ENCODE data around the gene TUBB2B. TPM values are rescaled to one million over a fixed set of nuclear protein-coding genes. Genes with fewer than 3 reads are reported as not detected.

Gene TUBB2B
- total RNA-seq, 4 donors from 2014 or later = 1.0 to 3.4 (median 2.5) TPM

DNA sequence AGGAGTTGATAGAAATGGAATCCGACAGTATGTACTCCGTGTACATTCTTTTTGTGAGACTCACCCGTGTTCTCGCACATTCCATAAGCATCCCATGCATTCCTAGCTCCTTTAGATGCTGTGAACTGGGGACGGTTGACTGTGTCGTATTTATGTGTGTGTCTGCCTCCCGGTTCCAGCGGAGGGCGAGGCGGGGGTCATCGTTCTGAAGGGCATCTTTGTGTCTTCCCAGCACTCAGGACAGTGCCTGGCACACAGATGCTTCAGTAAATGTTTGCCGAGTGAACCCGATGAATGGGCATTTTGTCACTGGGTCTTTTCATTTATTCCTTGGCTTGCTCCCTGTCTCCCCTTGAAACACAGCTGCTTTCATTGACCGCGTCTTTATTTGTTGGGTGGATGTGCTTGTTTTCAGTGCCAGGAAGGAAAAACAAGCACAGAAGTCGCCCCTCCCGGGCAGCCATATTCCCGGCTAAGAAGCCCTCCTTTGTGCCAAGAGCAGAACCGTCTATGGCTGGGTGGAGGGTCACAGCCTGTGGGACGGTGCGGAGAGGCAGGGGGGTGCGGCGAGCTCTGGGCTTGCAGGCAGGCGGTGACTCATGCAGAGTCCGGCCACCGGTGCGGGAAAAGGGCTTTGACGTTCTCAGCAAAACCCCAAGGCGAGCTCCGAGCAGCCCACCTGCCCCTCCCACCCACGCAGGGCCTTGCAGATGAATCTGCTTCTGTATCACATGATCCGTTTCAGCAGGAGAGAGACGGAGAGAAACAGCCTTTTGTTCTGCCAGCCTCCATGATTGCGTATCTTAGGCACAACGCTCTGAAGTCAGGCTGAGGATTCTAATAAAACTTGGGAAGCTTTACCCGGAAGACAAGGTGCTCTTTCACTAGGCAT lies 20.0 kb upstream of the TUBB2B start:
- no peak for TF ChIP-seq CTCF (IDR thresholded peaks at IDR 0.05; ENCODE audit: low read depth)

DNA sequence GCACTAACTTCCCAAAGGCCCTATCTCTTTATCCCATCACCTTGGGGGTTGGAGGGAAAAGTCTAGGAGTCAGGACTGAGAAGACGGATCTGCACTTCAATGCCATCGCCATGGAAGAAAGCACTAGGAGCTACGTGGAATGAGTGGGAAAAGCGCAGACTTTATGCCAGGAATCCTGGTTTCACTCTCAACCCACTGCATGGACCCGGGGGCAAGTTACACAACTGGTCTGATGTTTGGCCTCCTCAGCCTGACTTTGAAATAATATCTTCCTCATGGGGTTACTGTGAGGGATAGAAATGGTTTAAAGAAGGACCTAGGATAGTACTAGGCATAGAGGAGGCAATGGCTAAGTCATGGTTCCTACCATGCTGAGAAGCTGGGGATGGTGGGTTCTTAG lies 17.8 kb upstream of the TUBB2B start:
- no peak for TF ChIP-seq CTCF (IDR thresholded peaks at IDR 0.05; ENCODE audit: low read depth)

DNA sequence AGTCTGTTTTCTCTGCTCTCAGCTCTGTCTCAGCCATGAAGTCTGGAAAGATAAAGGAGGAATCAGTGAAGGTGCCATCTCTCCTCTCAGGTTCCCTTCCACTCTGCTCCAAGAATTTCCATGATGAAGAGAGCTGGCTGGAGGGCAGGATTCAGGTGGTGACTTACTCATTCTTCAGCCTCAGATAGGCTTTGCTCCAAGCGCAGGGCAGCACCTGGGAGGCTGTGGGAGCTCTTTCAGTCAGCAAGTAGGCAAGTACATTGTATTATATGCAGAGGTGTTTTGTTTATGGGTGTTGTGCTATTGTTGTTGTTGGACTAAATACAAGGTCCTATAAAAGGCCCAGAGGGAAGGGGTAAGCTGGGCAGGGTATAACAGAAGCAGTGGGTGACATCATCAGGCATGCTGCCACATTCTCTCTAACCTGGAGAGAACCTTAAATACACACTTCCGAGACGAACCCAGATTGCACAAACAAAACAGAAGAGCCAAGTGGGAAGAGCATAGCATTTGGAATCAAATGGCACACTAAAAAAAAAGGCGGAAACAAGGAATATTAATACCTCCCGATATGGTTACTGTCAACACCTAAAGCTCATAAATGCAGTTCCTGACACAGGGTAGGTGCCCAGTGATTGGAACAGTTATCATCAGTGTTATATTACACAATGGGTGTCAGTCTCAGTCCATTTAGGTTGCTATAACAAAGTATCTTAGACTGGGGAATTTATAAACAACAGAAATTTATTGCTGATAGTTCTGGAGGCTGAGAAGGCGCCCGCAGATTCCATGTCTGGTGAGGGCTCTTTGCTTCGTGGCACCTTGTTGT lies 16.8 kb upstream of the TUBB2B start:
- TF ChIP-seq CTCF (IDR thresholded peaks at IDR 0.05; ENCODE audit: low read depth) = no peak

- TF ChIP-seq CTCF (IDR thresholded peaks at IDR 0.05; ENCODE audit: low read depth) = no peak
Measured at GRCh38 chr6:3242768-3243167, 15.3 kb upstream of the TUBB2B start.

- no peak for TF ChIP-seq CTCF (IDR thresholded peaks at IDR 0.05; ENCODE audit: low read depth)
Measured at GRCh38 chr6:3240595-3240994, 13.1 kb upstream of the TUBB2B start.

- no peak for TF ChIP-seq CTCF (IDR thresholded peaks at IDR 0.05; ENCODE audit: low read depth)
Measured at GRCh38 chr6:3239110-3239830, 11.8 kb upstream of the TUBB2B start.
